Muscle of arm (tissue), 14 donors: ENCODE data around the gene DYNC1I2. TPM values are rescaled to one million over a fixed set of nuclear protein-coding genes. Genes with fewer than 3 reads are reported as not detected.
A peak's percentile ranks its signal among the peaks of the same experiment; 100 is the strongest.

Source experiments
- DNase-seq: peaks from one replicate; pipeline ENCODE4 v3.0.0-alpha.2; 2013
- long read RNA-seq, 11 donors: transcript quantifications; one replicate each; lab custom pipeline, GENCODE V29; 2026
- polyA plus RNA-seq, 12 donors: library from polyadenylated mRNA; unstranded; fragments of 120-200 nt; gene quantifications; one replicate each; pipeline ENCODE4 v1.2.1, GENCODE V29; 2013; ENCODE audit not compliant: insufficient read length in 12 of 12

DYNC1I2 gene
- polyA plus RNA-seq, result 1,000 to 10,000 TPM in 1 of 12 donors, 100 to 1,000 TPM in 10, 10 to 100 TPM in 1; 94.1 to 1,008 (median 114) TPM
- long read RNA-seq, donor 1, transcript DYNC1I2-221 (3 exons, 581 nt), result major isoform, 6 of 134 reads
- long read RNA-seq, donor 1, transcript DYNC1I2-204 (17 exons, 2,196 nt), result minor isoform, 5 of 134 reads
- long read RNA-seq, donor 1, partial matches to known transcripts, result 117 of 134 reads
- long read RNA-seq, donor 1, other reads (novel, unspliced or antisense), result 0 of 134 reads
- long read RNA-seq, donor 2, transcript DYNC1I2-203 (16 exons, 2,572 nt), result major isoform, 7 of 109 reads
- long read RNA-seq, donor 2, transcript DYNC1I2-201 (16 exons, 2,589 nt), result minor isoform, 5 of 109 reads
- long read RNA-seq, donor 2, partial matches to known transcripts, result 95 of 109 reads
- long read RNA-seq, donor 2, other reads (novel, unspliced or antisense), result 0 of 109 reads
- long read RNA-seq, donor 3, transcript DYNC1I2-203 (16 exons, 2,572 nt), result major isoform, 7 of 37 reads
- long read RNA-seq, donor 3, partial matches to known transcripts, result 27 of 37 reads
- long read RNA-seq, donor 3, other reads (novel, unspliced or antisense), result 0 of 37 reads
- long read RNA-seq, donor 4, transcript DYNC1I2-203 (16 exons, 2,572 nt), result major isoform, 6 of 28 reads
- long read RNA-seq, donor 4, partial matches to known transcripts, result 18 of 28 reads
- long read RNA-seq, donor 4, other reads (novel, unspliced or antisense), result 0 of 28 reads
- long read RNA-seq, donor 5, transcript DYNC1I2-201 (16 exons, 2,589 nt), result major isoform, 15 of 76 reads
- long read RNA-seq, donor 5, transcript DYNC1I2-203 (16 exons, 2,572 nt), result minor isoform, 14 of 76 reads
- long read RNA-seq, donor 5, partial matches to known transcripts, result 46 of 76 reads
- long read RNA-seq, donor 5, other reads (novel, unspliced or antisense), result 0 of 76 reads
- long read RNA-seq, donor 6, partial matches to known transcripts, result 26 of 38 reads
- long read RNA-seq, donor 6, other reads (novel, unspliced or antisense), result 0 of 38 reads
- long read RNA-seq, donor 7, transcript DYNC1I2-203 (16 exons, 2,572 nt), result major isoform, 5 of 27 reads
- long read RNA-seq, donor 7, partial matches to known transcripts, result 21 of 27 reads
- long read RNA-seq, donor 7, other reads (novel, unspliced or antisense), result 0 of 27 reads
- long read RNA-seq, donor 8, transcript DYNC1I2-203 (16 exons, 2,572 nt), result major isoform, 12 of 73 reads
- long read RNA-seq, donor 8, transcript DYNC1I2-201 (16 exons, 2,589 nt), result minor isoform, 5 of 73 reads
- long read RNA-seq, donor 8, partial matches to known transcripts, result 50 of 73 reads
- long read RNA-seq, donor 8, other reads (novel, unspliced or antisense), result 0 of 73 reads
- long read RNA-seq, donor 9, transcript DYNC1I2-203 (16 exons, 2,572 nt), result major isoform, 9 of 40 reads
- long read RNA-seq, donor 9, partial matches to known transcripts, result 25 of 40 reads
- long read RNA-seq, donor 9, other reads (novel, unspliced or antisense), result 0 of 40 reads
- long read RNA-seq, donor 10, transcript DYNC1I2-201 (16 exons, 2,589 nt), result minor isoform, 10 of 56 reads
- long read RNA-seq, donor 10, transcript DYNC1I2-203 (16 exons, 2,572 nt), result major isoform, 17 of 56 reads
- long read RNA-seq, donor 10, partial matches to known transcripts, result 28 of 56 reads
- long read RNA-seq, donor 10, other reads (novel, unspliced or antisense), result 0 of 56 reads
- long read RNA-seq, donor 11, transcript DYNC1I2-201 (16 exons, 2,589 nt), result minor isoform, 7 of 97 reads
- long read RNA-seq, donor 11, transcript DYNC1I2-203 (16 exons, 2,572 nt), result major isoform, 12 of 97 reads
- long read RNA-seq, donor 11, partial matches to known transcripts, result 67 of 97 reads
- long read RNA-seq, donor 11, other reads (novel, unspliced or antisense), result 9 of 97 reads

GRCh38 chr2:171687287-171688128 lies at the start of gene DYNC1I2:
Gene DYNC1I2 (plus strand): TSS chr2:171687469. CDS start chr2:171690156, 2,687 bp downstream.
- peak; percentile 95 for DNase-seq

GRCh38 chr2:171651667-171652415 lies 35.4 kb upstream of the DYNC1I2 start:
- DNase-seq, result no peak

- DNase-seq, result no peak
These were observed 34.9 kb upstream of the DYNC1I2 start for GRCh38 chr2:171652416-171652785.

- DNase-seq, result no peak
These were observed 31.7 kb upstream of the DYNC1I2 start for GRCh38 chr2:171655586-171655985.

- no peak for DNase-seq
These were observed 20.2 kb upstream of the DYNC1I2 start for GRCh38 chr2:171667041-171667440.

- DNase-seq, result no peak
These were observed 19.1 kb upstream of the DYNC1I2 start for GRCh38 chr2:171668183-171668582.

- DNase-seq, result no peak
These were observed 18.1 kb upstream of the DYNC1I2 start for GRCh38 chr2:171669121-171669520.

GRCh38 chr2:171670655-171671054 lies 16.6 kb upstream of the DYNC1I2 start:
- DNase-seq, result peak; percentile 4

GRCh38 chr2:171671867-171672266 lies 15.4 kb upstream of the DYNC1I2 start:
- no peak for DNase-seq

- no peak for DNase-seq
These were observed 13.4 kb upstream of the DYNC1I2 start for GRCh38 chr2:171673905-171674304.

GRCh38 chr2:171675810-171676345 lies 11.4 kb upstream of the DYNC1I2 start:
- DNase-seq, result no peak

GRCh38 chr2:171678619-171679018 lies 8.7 kb upstream of the DYNC1I2 start:
- no peak for DNase-seq

GRCh38 chr2:171688129-171688465 lies 828 bp downstream of the DYNC1I2 start:
- no peak for DNase-seq

GRCh38 chr2:171692331-171692730 lies 5.1 kb downstream of the DYNC1I2 start:
- DNase-seq, result no peak

- no peak for DNase-seq
These were observed 15.7 kb downstream of the DYNC1I2 start for GRCh38 chr2:171702781-171703556.

GRCh38 chr2:171703574-171704347 lies 16.5 kb downstream of the DYNC1I2 start:
- DNase-seq, result no peak
